ENCODE data around the gene ACACB. TPM values are rescaled to one million over a fixed set of nuclear protein-coding genes. Genes with fewer than 3 reads are reported as not detected.

The ACACB gene
- polyA plus RNA-seq, 1 donor from 2014 or later, result 0.22 TPM

DNA sequence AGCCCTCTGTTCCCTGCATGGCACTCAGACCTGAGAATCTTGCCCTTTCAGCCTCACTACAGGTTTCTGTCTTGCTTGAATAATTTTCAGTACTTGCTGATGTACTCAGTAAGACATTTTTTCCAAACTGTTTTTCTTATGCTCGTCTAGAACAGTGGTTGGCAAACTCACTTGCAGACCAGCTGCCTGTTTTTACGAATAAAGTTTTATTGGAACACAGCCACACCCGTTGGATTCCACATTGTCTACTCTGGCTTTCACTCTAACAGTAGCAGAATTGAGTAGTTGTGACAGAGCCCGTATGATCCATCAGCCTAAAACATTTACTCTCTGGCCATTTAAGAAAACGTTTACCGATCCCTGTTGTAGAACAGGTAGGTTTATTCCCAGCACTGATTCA lies 119.9 kb downstream of the ACACB start:
- Histone ChIP-seq H3K79me2 (replicated peaks; ENCODE audit: insufficient read depth, low read length) (no peaks in the 10 kb centered on the region), H3K4me3 (ENCODE audit: low read length) (no peak overlapping the region), H3K4me2 (ENCODE audit: low read length) (no peak overlapping the region), H3F3A (ENCODE audit: insufficient read depth, low read length, poor library complexity, severe bottlenecking) (no peaks in the 10 kb centered on the region), H4K20me1 (ENCODE audit: insufficient read depth) (no peaks in the 10 kb centered on the region), H3K36me3 (ENCODE audit: insufficient read depth, low read length) (no peaks in the 10 kb centered on the region), H3K9me2 (ENCODE audit: insufficient read depth, low read length) (no peaks in the 10 kb centered on the region), H3K27ac (ENCODE audit: low read length) (no peak overlapping the region), H3K27me3 (ENCODE audit: insufficient read depth, low read depth, low read length) (no peaks in the 10 kb centered on the region), H3K9ac (ENCODE audit: low read length) (no peak overlapping the region), H2AFZ (ENCODE audit: low read depth, low read length) (no peak overlapping the region), H3K9me3 (ENCODE audit: low read length) (no peaks in the 10 kb centered on the region)
- no peak for TF ChIP-seq EZH2 (IDR thresholded peaks at IDR 0.05; ENCODE audit: borderline replicate concordance, insufficient read depth, low read length, poor library complexity, severe bottlenecking)
- TF ChIP-seq MXI1 (conservative IDR thresholded peaks at IDR 0.05; ENCODE audit: poor library complexity, severe bottlenecking), result no peak
- no peak for TF ChIP-seq POLR2AphosphoS5 (IDR thresholded peaks at IDR 0.05)
- no peak for TF ChIP-seq SMC3 (conservative IDR thresholded peaks at IDR 0.05; ENCODE audit: poor library complexity)
- TF ChIP-seq RAD21 (conservative IDR thresholded peaks at IDR 0.05), result no peak
- TF ChIP-seq, protein P1, sequence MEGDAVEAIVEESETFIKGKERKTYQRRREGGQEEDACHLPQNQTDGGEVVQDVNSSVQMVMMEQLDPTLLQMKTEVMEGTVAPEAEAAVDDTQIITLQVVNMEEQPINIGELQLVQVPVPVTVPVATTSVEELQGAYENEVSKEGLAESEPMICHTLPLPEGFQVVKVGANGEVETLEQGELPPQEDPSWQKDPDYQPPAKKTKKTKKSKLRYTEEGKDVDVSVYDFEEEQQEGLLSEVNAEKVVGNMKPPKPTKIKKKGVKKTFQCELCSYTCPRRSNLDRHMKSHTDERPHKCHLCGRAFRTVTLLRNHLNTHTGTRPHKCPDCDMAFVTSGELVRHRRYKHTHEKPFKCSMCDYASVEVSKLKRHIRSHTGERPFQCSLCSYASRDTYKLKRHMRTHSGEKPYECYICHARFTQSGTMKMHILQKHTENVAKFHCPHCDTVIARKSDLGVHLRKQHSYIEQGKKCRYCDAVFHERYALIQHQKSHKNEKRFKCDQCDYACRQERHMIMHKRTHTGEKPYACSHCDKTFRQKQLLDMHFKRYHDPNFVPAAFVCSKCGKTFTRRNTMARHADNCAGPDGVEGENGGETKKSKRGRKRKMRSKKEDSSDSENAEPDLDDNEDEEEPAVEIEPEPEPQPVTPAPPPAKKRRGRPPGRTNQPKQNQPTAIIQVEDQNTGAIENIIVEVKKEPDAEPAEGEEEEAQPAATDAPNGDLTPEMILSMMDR (IDR thresholded peaks at IDR 0.05; ENCODE audit: poor library complexity, severe bottlenecking), result no peak
- no peak for TF ChIP-seq EP300 (conservative IDR thresholded peaks at IDR 0.05; ENCODE audit: poor library complexity, severe bottlenecking)

DNA sequence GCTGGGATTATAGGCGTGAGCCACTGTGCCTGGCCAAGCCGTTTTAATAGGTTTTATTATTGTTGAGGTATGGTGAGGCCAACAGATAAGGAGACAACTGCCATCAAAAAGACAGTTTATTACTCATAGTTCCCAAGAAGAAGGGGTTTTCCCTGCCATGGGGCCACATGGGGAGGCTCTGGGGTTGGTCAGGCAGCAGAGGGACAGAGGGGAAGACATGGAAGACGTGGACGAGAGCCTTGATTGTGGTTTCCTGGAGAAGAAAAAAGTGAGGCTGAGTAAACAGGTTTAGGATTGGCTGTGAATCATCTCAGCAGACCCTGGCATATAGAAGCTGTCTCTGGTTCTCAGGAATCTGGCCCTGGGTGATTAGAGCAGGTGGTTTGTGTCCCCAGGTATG lies 122.8 kb downstream of the ACACB start:
- TF ChIP-seq POLR2AphosphoS5 (IDR thresholded peaks at IDR 0.05), result no peak
- no peak for TF ChIP-seq TAF1 (IDR thresholded peaks at IDR 0.05; ENCODE audit: low read depth)
- TF ChIP-seq SMC3 (conservative IDR thresholded peaks at IDR 0.05; ENCODE audit: poor library complexity), result no peak
- TF ChIP-seq, protein P1 (IDR thresholded peaks at IDR 0.05; ENCODE audit: poor library complexity, severe bottlenecking), result no peak
- TF ChIP-seq RAD21 (conservative IDR thresholded peaks at IDR 0.05), result no peak
- no peak for TF ChIP-seq EP300 (conservative IDR thresholded peaks at IDR 0.05; ENCODE audit: poor library complexity, severe bottlenecking)
- TF ChIP-seq MXI1 (conservative IDR thresholded peaks at IDR 0.05; ENCODE audit: poor library complexity, severe bottlenecking), result no peak
- TF ChIP-seq, protein P2, sequence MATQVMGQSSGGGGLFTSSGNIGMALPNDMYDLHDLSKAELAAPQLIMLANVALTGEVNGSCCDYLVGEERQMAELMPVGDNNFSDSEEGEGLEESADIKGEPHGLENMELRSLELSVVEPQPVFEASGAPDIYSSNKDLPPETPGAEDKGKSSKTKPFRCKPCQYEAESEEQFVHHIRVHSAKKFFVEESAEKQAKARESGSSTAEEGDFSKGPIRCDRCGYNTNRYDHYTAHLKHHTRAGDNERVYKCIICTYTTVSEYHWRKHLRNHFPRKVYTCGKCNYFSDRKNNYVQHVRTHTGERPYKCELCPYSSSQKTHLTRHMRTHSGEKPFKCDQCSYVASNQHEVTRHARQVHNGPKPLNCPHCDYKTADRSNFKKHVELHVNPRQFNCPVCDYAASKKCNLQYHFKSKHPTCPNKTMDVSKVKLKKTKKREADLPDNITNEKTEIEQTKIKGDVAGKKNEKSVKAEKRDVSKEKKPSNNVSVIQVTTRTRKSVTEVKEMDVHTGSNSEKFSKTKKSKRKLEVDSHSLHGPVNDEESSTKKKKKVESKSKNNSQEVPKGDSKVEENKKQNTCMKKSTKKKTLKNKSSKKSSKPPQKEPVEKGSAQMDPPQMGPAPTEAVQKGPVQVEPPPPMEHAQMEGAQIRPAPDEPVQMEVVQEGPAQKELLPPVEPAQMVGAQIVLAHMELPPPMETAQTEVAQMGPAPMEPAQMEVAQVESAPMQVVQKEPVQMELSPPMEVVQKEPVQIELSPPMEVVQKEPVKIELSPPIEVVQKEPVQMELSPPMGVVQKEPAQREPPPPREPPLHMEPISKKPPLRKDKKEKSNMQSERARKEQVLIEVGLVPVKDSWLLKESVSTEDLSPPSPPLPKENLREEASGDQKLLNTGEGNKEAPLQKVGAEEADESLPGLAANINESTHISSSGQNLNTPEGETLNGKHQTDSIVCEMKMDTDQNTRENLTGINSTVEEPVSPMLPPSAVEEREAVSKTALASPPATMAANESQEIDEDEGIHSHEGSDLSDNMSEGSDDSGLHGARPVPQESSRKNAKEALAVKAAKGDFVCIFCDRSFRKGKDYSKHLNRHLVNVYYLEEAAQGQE (IDR thresholded peaks at IDR 0.05; ENCODE audit: borderline replicate concordance), result no peak
- TF ChIP-seq EZH2 (IDR thresholded peaks at IDR 0.05; ENCODE audit: borderline replicate concordance, insufficient read depth, low read length, poor library complexity, severe bottlenecking), result no peak
- H3K9ac ChIP-seq (ENCODE audit: low read length), result no peak overlapping the region
- no peaks in the 10 kb centered on the region for H3K9me2 ChIP-seq (ENCODE audit: insufficient read depth, low read length)
- no peaks in the 10 kb centered on the region for H3K27me3 ChIP-seq (ENCODE audit: insufficient read depth, low read depth, low read length)
- no peaks in the 10 kb centered on the region for H4K20me1 ChIP-seq (ENCODE audit: insufficient read depth)
- H3K9me3 ChIP-seq (ENCODE audit: low read length), result no peaks in the 10 kb centered on the region
- H3K4me3 ChIP-seq (ENCODE audit: low read length), result no peak overlapping the region
- H3F3A ChIP-seq (ENCODE audit: insufficient read depth, low read length, poor library complexity, severe bottlenecking), result no peaks in the 10 kb centered on the region
- no peak overlapping the region for H3K4me2 ChIP-seq (ENCODE audit: low read length)
- H2AFZ ChIP-seq (ENCODE audit: low read depth, low read length), result no peak overlapping the region
- H3K79me2 ChIP-seq (replicated peaks; ENCODE audit: insufficient read depth, low read length), result no peaks in the 10 kb centered on the region
- no peak overlapping the region for H3K27ac ChIP-seq (ENCODE audit: low read length)
- no peaks in the 10 kb centered on the region for H3K36me3 ChIP-seq (ENCODE audit: insufficient read depth, low read length)

All from neural cell (in vitro differentiated cells).